Ureter (tissue), 1 donor: ENCODE data around the gene SPPL2B. TPM values are rescaled to one million over a fixed set of nuclear protein-coding genes. Genes with fewer than 3 reads are reported as not detected.
"Not testable (repeated sequence)": the region's sequence is repeated elsewhere in the genome, so short reads cannot be mapped to it uniquely, and the experiment has no call there.

Experiments
- DNase-seq: peaks from one replicate; pipeline ENCODE4 v3.0.0-alpha.2; 2020; ENCODE audit warnings: low spot score
- total RNA-seq: library from RNA; stranded (reverse); gene quantifications from one replicate; pipeline ENCODE4 v1.2.4, GENCODE V29; 2023
- donor health status: DM: yes; HTN: yes; CAD: no.

SPPL2B gene, protein sequence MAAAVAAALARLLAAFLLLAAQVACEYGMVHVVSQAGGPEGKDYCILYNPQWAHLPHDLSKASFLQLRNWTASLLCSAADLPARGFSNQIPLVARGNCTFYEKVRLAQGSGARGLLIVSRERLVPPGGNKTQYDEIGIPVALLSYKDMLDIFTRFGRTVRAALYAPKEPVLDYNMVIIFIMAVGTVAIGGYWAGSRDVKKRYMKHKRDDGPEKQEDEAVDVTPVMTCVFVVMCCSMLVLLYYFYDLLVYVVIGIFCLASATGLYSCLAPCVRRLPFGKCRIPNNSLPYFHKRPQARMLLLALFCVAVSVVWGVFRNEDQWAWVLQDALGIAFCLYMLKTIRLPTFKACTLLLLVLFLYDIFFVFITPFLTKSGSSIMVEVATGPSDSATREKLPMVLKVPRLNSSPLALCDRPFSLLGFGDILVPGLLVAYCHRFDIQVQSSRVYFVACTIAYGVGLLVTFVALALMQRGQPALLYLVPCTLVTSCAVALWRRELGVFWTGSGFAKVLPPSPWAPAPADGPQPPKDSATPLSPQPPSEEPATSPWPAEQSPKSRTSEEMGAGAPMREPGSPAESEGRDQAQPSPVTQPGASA
- total RNA-seq, result 70.3 TPM

DNA sequence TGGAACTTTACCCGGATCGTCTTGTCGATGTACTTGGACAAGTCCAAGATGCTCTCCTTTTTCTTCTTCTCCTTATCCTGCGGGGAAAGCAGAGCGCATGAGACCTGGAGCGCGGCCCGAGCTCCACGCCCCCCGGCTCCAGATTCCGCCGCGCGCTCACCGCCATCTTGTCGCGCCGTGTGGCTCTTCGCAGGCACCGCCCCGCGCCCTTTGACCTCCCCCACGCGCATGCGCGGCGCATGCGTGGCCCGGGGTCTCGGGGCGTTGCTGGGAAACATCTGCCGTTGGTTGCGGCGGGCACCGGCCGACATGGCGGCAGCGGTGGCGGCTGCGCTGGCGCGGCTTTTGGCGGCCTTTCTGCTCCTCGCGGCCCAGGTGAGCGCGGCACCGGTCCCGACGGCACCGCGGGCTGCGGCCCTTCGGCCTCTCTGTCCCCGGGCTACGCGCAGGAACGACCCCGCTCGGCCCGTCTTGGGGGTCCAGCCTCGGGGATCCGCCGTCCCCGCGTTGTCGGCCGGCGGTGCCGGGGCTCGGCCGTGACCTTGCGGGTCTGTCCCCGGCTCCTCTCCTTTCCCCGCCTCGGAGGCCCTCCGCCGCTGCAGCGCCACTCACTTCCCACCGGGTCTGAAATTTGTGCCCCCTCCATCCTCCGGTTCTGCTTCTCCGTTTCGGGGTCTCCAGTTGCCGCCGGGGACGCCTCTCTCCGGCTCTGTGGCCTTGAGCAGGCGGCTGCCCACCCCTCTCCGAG lies at the start of gene SPPL2B, which contains the start of gene LSM7:
Gene SPPL2B, plus strand, starts transcription at position 284 of the 748 bp plus-strand sequence. Its CDS starts 26 bp downstream, at position 310.
Gene LSM7, minus strand, starts transcription at position 186 of the 748 bp plus-strand sequence. Its CDS starts 20 bp downstream, at position 166.
- peak; percentile 92 for DNase-seq

DNA sequence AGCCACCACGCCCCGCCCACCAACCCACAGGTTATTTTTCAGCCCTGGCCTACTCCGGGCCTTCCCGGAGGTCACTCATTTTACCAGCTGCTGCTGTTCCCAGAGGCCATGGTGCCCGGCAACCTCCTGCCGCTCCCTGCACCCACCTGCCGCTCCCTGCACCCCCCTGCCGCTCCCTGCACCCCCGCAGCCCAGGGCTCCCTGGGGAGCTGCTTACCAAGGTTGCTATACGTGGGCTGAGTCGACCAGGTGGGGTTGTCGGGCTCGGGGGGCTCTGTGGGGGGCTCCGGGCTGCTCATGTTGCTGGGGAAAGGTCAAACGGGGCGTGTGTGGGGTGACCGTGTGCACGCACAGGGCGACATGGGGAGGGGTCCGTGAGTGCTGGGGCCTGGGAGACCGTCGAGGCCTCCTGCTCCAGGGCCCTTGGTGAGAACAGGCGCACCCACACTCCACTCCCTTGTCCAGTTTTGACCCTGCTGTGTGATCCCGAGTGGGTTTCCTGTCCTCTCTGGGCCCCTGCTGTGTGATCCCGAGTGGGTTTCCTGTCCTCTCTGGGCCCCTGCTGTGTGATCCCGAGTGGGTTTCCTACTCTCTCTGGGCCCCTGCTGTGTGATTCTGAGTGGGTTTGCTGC lies 47.7 kb upstream of the SPPL2B start:
- no peak for DNase-seq

- DNase-seq, result not testable (repeated sequence)
Observed at GRCh38 chr19:2281265-2282061, 47.0 kb upstream of the SPPL2B start.

DNA sequence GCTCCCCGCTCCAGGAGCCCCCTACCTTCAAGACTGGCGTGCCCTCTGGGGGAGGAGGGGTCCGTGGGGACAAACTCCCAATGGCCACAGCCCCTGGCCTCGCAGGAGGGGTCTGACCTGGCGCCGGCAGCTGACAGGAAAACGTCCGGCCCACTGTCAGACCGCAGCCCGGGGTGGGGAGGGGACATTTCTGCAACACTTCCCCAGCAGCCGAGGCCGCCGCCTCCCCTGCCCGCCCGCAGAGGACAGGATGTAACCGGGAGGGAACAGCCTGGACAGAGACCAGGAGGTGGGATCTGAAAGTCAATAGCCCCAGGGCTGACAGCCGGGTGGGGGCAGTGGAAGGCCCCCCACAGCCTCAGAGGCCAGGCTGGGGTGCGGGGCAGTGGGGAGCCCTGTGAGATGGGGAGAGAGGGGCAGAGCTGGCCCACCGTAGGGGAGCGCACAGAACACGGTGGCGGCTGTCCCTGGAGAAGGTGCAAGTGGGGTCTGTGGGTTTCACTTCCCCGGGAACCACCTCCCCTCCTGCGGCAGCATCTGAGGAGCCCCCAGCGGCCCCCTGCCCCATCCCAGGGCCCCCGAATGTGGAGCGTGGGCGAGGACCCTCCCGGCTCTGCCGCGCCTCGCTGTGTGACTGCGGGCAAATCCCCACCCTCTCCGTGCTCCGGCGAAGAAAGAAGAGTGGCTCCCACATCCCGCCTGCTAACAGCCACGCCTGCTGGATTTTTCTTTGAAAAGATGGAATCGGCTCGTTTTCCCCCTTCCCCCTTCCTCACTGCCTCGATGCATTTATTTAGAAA lies 46.2 kb upstream of the SPPL2B start, which contains the start of gene PEAK3:
Gene PEAK3, minus strand, starts transcription at position 114 of the 800 bp plus-strand sequence. CDS start 1,244 bp downstream, outside the sequence.
- peak; percentile 75 for DNase-seq

DNA sequence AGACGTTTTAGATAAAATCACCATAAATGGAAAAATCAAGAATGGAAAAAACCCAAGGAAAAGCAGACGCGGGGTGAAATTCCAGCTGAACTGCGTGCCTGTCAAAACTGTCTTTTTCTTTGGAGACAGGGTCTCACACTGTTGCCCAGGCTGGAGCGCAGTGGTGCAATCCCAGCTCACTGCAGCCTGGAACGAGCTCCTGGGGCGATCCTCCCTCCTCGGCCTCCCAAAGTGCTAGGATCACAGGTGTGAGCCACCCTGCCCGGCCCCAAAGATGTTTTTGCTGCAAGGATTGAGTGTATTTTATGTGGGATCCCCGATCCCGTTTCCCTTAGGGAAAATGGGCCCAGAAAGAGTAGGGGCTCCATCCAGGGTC lies 45.6 kb upstream of the SPPL2B start:
- DNase-seq, result no peak

DNA sequence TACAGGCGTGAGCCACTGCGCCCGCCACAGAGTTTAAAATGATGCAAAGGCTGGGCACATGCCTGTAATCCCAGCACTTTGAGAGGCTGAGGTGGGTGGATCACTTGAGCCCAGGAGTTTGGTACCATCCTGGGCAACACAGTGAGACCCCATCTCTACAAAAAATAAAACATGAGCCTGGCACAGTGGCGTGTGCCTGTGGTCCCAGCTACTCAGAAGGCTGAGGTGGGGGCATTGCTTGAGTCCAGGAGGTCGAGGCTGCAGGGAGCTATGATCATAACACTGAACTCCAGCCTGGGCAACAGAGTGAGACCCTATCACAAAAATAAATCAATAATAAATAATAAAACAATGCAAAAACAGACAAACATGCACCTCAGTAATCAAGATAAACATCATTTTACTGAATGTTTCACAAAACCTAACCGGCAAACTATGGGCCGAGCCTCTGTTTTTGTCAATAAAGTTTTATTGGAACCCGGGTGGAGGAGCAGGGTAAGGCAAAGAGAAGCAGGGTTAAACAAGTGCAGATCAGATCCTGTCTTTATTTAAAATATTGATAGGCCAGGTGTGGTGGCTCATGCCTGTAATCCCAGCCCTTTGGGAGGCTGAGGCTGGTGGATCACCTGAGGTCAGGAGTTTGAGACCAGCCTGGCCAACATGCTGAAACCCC lies 44.5 kb upstream of the SPPL2B start:
- no peak for DNase-seq

GRCh38 chr19:2286402-2287140 lies 41.9 kb upstream of the SPPL2B start:
- no peak for DNase-seq

- no peak for DNase-seq
Observed at GRCh38 chr19:2287585-2288337, 40.7 kb upstream of the SPPL2B start.

DNA sequence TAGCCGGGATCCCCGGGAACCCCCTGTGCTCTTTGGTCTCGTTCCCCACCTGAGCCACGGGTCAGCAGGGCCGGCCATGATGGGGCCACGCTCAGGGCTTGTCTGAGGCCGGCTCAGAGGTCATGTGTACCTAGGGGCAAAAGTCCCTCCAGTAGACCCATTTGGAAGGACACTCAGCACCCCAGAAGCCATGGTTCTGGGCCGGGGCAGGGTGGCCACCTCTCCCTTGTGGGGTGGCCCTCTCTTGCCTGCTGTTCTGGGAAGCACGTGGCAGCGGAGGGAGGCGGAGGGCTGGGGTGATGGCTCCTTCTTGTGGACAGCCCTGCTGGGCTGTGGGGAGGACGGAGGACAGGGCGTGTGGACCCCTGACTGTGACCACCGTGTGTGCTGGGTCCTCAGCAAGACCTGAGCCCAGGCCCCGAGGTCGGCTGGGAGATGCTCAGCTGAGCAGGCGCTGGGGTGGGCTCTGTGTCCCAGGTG lies 40.1 kb upstream of the SPPL2B start:
- DNase-seq, result no peak

DNA sequence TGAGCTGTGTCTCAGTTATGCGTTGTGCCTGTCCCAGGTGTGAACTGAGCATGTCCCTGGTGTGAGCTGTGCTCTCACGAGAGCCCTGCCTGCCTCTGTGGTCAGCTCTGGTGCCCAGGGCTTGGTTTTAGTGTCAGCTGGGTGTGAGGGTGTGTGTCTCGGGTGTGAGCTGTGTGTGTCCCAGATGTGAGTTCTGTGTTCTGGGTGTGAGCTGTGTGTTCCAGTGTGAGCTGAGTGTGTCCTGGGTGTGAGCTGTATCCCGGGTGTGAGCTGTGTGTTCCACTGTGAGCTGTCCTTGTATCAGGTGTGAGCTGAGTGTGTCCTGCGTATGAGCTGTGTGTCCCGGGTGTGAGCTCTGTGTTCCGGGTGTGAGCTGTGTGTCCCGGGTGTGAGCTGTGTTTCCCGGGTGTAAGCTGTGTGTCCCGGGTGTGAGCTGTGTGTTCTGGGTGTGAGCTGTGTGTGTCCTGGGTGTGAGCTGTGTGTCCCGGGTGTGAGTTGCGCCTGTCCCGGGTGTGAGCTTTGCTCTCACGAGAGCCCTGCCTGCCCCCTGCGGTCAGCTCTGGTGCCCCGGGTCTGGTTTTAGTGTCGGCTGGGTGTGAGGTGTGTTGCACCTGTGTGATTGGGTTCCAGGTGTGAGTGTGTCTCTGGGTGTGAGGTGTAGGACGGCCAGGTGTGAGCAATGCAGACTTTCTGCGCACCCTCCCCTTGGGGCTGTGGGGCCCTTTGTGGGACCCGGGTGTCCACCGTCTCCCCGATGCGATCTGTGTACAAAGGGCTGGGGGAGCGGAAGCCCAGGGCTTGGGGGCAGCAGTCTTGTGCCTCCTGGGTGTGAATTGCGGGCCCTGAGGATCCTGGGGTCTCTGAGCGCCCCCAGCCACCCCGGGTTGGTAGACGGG lies 39.4 kb upstream of the SPPL2B start:
- no peak for DNase-seq

DNA sequence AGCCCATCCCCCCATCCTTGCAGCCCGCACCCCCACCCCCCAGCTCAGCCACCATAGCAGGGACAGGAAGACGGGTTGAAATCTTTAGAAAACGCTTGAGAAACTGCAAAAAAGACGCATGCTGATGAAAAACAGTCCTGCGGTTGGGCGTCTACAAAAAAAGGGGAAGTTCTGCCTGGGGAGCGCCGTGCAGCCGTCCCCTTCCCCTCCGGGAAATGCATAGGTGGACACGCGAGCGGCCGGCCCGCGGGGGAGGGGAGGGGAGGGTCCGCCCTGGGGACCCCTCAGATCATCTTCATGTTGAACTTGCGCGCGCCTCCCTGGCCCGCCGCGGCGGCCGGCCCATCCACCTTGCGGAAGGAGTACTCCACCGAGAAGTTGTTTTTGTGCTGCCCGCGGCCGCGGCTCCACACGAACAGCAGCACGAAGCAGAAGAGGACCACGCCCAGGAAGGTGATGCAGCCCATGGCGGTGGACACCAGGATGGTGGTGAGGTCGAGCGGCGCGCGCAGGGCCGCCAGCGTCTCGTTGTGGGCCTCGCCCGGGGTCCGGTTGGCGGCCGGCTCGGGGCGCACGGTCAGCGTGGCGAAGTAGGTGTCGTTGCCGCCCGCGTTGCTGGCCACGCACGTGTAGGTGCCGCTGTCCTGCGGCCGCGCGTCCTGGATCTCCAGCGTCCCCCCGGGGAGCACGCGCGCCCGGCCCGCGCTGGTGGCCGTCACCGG lies 38.6 kb upstream of the SPPL2B start:
- no peak for DNase-seq

- no peak for DNase-seq
Observed at GRCh38 chr19:2290441-2291184, 37.9 kb upstream of the SPPL2B start.

DNA sequence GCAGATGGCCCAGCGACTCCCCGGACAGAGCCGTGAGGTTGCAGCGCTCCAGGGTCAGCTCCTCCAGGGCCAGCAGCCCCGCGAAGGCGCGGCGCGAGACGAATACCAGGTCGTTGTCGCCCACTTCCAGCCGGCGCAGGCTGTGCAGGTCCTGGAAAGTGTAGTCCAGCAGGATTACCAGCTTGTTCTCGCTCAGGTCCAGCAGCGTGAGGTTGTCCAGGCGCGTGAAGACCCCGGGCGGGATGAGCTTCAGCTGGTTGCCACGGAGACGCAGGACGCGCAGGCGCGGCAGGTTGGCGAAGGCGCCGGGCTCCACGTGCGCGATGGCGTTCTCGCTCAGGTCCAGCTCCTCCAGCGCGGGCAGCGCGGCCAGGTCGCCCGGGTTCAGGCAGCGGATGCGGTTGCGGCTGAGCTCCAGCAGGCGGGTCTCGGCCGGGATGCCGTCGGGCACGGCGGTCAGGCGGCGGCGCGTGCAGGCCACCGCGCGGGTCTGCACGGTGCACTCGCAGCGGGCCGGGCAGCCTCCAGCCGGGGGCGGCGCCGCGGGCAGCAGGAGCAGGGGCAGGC lies 37.2 kb upstream of the SPPL2B start:
- no peak for DNase-seq

DNA sequence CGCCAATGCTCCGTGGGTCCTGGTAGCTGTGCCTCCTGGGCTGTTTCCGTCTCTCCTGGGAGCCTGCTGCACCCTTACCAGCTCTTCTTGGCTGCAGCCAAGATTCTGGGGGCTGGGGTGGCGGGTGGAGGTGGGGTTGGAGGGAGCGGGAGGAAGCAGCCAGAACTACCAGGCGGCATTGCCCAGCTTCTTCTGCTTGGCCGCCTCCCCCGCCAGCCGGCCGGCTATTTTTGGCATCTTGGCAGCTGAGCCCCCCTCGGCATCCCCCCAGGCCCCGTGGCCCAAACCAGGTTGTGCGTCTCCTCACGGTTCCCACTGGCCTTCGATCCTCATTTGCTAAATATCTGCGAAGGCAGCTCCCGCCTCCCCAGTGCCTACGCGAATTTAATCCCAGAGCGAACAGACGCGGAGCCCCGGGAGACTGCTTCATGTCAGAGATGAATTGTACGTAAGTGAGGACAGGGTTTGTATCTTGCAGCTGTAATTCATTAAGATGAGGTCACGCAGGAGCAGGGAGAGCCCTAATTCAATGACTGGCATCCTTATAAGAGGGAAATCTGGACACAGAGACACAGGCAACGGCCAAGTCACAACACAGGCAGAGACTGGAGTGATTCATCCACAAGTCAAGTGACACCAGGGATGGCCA lies 33.7 kb upstream of the SPPL2B start:
- no peak for DNase-seq

DNA sequence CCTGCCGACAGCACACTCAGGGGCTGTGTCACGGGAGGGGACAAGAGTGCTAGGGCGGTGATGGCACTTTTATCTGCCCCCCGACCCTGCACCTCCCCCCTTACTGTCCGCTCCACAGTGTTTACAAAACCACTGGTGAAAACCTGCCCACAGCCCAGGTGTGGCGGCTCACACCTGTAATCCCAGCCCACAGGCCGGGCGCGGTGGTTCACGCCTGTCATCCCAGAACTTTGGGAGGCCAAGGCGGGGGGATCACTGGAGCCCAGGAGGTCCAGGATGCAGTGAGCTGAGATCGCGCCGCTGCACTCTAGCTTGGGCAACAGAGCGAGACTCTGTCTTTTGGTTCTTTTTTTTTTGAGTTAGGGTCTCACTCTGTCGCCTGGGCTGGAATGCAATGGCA lies 32.3 kb upstream of the SPPL2B start:
- DNase-seq, result no peak
